Measurements from ENCODE around the gene TNF.
A peak's percentile ranks its signal among the peaks of the same experiment; 100 is the strongest.

The TNF gene

GRCh38 chr6:31573239-31574105, 1.9 kb upstream of the TNF start:
- no peak for DNase-seq (ENCODE audit: low spot score)

GRCh38 chr6:31574106-31575061, 981 bp upstream of the TNF start:
- DNase-seq (ENCODE audit: low spot score) = no peak

GRCh38 chr6:31575952-31576685, 754 bp downstream of the TNF start:
- DNase-seq (ENCODE audit: low spot score) = no peak

- DNase-seq (ENCODE audit: low spot score) = no peak
These were observed 1.7 kb downstream of the TNF start for GRCh38 chr6:31576897-31577578.

GRCh38 chr6:31577579-31577966, 2.2 kb downstream of the TNF start:
- no peak for DNase-seq (ENCODE audit: low spot score)

GRCh38 chr6:31578184-31579118, 3.1 kb downstream of the TNF start:
- DNase-seq (ENCODE audit: low spot score) = no peak

- no peak for DNase-seq (ENCODE audit: low spot score)
These were observed 3.7 kb downstream of the TNF start for GRCh38 chr6:31579119-31579505.

- DNase-seq (ENCODE audit: low spot score) = no peak
These were observed 4.4 kb downstream of the TNF start for GRCh38 chr6:31579546-31580437.

GRCh38 chr6:31580438-31580740, 5.0 kb downstream of the TNF start:
- no peak for DNase-seq (ENCODE audit: low spot score)

- DNase-seq (ENCODE audit: low spot score) = peak; percentile 85
These were observed 5.6 kb downstream of the TNF start for GRCh38 chr6:31580807-31581433.

GRCh38 chr6:31581434-31582229, 6.3 kb downstream of the TNF start:
- no peak for DNase-seq (ENCODE audit: low spot score)

GRCh38 chr6:31582230-31582643, 6.9 kb downstream of the TNF start, which contains the start of gene LTB:
LTB (minus strand) TSS chr6:31582424; CDS start chr6:31582417, 7 bp downstream.
- no peak for DNase-seq (ENCODE audit: low spot score)

GRCh38 chr6:31585491-31585890, 10.1 kb downstream of the TNF start:
- DNase-seq (ENCODE audit: low spot score) = no peak

GRCh38 chr6:31586008-31586407, 10.6 kb downstream of the TNF start, which contains the start of gene LST1:
LST1 (plus strand) TSS chr6:31586277; CDS start chr6:31587300, 1,023 bp downstream.
- no peak for DNase-seq (ENCODE audit: low spot score)

GRCh38 chr6:31586599-31587281, 11.4 kb downstream of the TNF start:
- DNase-seq (ENCODE audit: low spot score) = peak; percentile 55

- DNase-seq (ENCODE audit: low spot score) = no peak
These were observed 12.7 kb downstream of the TNF start for GRCh38 chr6:31587791-31588777.
